LNCaP clone FGC (cell line): ENCODE data around the gene GUCA1A.

Source experiments
- DNase-seq: peaks from one replicate; pipeline ENCODE4 v3.0.0-alpha.2; 2011; ENCODE audit warnings: low read depth
- H3K4me3 ChIP-seq: 2 replicates; pipeline ENCODE4 v1.5.1; 2011; ENCODE audit warnings: mild to moderate bottlenecking, low read depth, low read length, control low read depth
- TF ChIP-seq, protein P1 (sequence below): IDR thresholded peaks from 2 replicates; pipeline ENCODE4 v1.5.1; 2012; ENCODE audit warnings: mild to moderate bottlenecking; ENCODE audit not compliant: control insufficient read depth, insufficient read depth; ENCODE audit errors: extremely low read depth

The GUCA1A gene

DNA sequence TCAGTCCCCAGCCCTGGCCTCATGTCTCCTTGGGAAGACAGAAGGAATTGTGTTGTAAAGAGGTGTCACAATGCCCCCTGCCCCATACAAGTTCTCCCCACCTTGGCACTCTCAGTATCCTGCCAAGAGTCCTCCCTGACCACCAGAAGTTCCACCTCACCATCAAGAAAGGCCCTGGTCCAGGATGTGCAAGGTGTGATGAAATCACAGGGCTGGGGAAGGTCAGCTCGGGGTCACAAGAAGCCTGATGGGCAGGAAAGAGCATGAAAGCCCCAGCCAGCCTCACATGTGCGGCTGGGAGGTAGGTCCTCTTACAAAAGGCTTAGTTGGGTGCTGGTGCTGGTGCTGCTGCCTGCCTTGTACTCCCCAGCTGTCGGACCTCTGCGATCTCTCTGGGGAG, 17.9 kb upstream of the GUCA1A start:
- TF ChIP-seq, protein P1, sequence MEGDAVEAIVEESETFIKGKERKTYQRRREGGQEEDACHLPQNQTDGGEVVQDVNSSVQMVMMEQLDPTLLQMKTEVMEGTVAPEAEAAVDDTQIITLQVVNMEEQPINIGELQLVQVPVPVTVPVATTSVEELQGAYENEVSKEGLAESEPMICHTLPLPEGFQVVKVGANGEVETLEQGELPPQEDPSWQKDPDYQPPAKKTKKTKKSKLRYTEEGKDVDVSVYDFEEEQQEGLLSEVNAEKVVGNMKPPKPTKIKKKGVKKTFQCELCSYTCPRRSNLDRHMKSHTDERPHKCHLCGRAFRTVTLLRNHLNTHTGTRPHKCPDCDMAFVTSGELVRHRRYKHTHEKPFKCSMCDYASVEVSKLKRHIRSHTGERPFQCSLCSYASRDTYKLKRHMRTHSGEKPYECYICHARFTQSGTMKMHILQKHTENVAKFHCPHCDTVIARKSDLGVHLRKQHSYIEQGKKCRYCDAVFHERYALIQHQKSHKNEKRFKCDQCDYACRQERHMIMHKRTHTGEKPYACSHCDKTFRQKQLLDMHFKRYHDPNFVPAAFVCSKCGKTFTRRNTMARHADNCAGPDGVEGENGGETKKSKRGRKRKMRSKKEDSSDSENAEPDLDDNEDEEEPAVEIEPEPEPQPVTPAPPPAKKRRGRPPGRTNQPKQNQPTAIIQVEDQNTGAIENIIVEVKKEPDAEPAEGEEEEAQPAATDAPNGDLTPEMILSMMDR: no peak

DNA sequence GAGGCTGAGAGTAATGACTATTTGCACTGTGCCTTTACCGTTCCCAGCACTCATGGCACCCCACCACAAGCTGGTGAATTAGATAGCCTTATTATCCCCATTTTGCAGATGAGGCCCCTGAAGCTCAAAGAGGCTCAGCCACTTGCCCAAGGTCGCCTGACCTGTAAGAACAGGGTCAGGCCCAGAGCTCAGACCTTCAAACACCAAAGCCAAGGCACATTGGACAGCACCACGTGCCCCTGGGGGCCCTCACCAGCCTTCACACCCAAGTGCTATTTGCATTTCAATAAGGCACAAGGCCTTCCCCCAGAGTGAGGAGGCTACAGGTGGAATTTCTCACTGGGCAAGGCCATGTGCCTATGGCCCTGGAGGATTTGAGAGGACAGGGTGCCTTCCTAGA, 16.5 kb upstream of the GUCA1A start:
- TF ChIP-seq, protein P1: no peak
- no peak for DNase-seq
- H3K4me3 ChIP-seq: no peak overlapping the region

More for the DNA sequence above, 17.9 kb upstream of the GUCA1A start:
- no peak for DNase-seq
- H3K4me3 ChIP-seq: no peak overlapping the region

GRCh38 chr6:42158011-42158410, 15.2 kb upstream of the GUCA1A start:
- TF ChIP-seq, protein P1: no peak
- no peak for DNase-seq

DNA sequence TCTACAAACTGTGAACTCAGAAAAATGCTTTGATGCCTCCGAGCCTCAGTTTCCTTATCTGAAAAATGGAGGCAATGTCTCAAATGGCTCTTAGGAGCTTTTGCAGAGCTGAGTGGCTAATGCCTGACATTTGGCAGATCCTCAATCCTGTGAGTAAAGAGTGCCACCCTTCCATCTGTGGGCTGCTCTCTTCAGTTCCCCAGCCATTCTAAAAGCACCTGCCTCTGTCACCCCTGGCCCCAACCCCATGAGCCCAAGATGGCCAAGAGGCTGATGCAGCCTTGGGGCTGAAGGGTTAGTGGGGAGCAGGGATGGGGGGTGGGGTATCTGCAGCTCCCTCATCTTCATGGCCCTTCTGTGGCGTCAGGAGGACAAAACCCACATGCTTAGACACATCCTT, 14.5 kb upstream of the GUCA1A start:
- TF ChIP-seq, protein P1: no peak
- no peak overlapping the region for H3K4me3 ChIP-seq
- DNase-seq: no peak

More at GRCh38 chr6:42158011-42158410, 15.2 kb upstream of the GUCA1A start:
- no peak overlapping the region for H3K4me3 ChIP-seq

DNA sequence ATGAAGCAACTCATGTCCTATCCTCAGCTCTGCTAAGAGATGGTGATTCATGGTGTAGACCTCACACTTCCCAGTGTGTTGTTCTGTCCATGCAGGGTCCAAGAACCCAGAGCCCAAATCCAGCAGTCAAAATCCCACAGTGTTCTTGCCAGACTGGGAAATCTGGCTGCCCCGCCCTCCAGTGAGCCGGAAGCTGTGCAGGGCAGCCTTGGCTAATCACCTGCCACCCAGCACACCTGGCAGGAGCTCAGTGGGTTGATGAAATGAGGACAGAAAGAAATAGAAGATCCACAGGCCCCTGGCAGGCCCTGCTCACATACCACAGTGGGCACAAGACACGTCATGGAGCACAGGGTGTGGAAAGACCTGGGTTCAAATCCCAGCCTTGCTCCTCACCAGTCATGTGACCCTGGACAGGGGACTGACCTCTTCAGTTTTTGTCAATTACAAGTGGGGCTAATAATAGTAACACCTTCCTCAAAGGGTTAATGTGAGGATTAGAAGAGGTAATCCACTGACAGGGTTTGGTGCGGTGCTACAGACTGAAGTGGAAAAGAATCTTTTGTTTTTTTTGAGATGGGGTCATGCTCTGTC, 13.6 kb upstream of the GUCA1A start:
- no peak overlapping the region for H3K4me3 ChIP-seq
- no peak for DNase-seq
- TF ChIP-seq, protein P1: no peak

DNA sequence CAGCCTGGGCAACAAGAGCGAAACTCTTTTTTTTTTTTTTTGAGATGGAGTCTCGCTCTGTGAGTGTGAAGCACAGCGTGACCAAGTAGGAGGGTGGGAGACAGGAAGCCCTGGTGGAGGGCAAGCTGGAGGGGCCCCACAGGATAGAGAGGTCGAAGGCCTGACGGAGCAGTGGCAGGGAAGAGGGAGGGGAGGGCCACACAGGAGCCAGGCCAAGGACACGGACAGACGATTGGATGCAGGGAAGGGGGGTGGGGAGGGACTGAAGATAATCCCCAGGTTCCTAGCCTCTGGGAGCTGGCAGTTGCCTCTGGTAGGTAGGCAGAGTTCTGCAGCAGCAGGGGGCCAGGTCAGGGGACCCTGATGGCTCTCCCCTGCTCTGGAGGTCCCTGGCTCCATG, 10.8 kb upstream of the GUCA1A start:
- H3K4me3 ChIP-seq: no peak overlapping the region
- DNase-seq: no peak
- TF ChIP-seq, protein P1: no peak

DNA sequence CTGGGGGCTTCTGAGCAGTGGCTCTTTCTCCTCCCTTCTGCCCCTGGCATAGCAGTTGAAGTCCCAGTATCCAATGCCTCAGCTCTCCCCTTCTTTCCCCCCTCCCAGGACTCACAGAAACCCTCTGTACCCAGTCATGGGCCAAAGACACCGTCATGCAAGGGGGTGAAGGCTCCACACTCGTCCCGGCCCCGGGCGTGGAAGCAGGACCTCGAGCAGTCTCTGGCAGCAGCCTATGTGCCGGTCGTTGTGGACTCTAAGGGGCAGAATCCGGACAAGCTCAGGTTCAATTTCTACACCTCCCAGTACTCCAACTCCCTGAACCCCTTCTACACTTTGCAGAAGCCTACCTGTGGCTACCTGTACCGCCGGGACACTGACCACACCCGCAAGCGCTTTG, 10.4 kb upstream of the GUCA1A start:
- DNase-seq: no peak
- TF ChIP-seq, protein P1: no peak
- H3K4me3 ChIP-seq: no peak overlapping the region
